Astrocyte of the spinal cord (primary cell): ENCODE results near the gene RBMS3.

Experiments used
- DNase-seq: peaks from one replicate; pipeline ENCODE4 v3.0.0; 2011; ENCODE audit warnings: low read depth, low spot score
- H3K4me3 ChIP-seq: 2 replicates; pipeline ENCODE4 v1.5.1; 2011; ENCODE audit warnings: low read depth, mild to moderate bottlenecking, low read length, moderate library complexity
- CTCF ChIP-seq: IDR thresholded peaks from 2 replicates; pipeline ENCODE4 v1.5.1; 2012; ENCODE audit warnings: low read depth, mild to moderate bottlenecking, low read length, inconsistent platforms
- in situ Hi-C: cut with HindIII; loops from 2 replicates; pipeline ENCODE4 v1.10.0; 2017; ENCODE audit warnings: low sequenced_read_pairs

The RBMS3 gene

DNA sequence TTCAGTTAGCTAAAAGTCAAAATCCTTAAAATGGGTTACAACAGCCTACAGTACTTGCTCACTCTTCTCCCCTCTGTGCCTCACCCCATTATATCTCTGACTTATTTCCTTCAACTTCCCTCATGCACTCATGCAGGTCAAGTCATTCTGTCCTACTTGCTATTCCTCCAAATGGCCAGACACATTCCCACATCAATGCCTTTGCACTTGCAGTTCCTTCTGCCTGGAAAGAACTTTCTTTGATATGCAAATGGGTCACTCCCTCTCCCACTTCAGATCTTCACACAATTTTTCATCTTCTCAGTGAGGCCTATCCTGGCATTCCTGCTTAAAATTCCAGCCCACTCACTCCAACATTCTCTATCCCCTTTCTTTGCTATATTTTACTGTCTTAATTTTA is 778.4 kb downstream of the RBMS3 start:
- DNase-seq, result no peak
- no peak for TF ChIP-seq CTCF
- no peak overlapping the region for H3K4me3 ChIP-seq
- in situ Hi-C loops, result no loop called here
